Panc1 (cell line): ENCODE measurements around the gene OCEL1. TPM values are rescaled to one million over a fixed set of nuclear protein-coding genes. Genes with fewer than 3 reads are reported as not detected.

Experiments
- ATAC-seq: fragments of 200-7000 bp; cut with Tn5 transposase; 2 replicates; pipeline ENCODE4 v1.9.1; 2020; ENCODE audit warnings: mild to moderate bottlenecking, moderate library complexity
- BruUV-seq: library from RNA; stranded (reverse); fragments of 400-500 nt; replicated peaks from 2 replicates; lab custom pipeline; 2021; lab: Mats Ljungman, UMichigan
- CTCF ChIA-PET: fragments of 300-600 bp; sonication (Branson Sonifier 250); formaldehyde crosslinking; loops from one replicate; lab custom pipeline; 2022; ENCODE audit warnings: antibody characterized with exemption; lab: Charles Lee
- POLR2A ChIA-PET: fragments of 300-600 bp; sonication (Branson Sonifier 250); formaldehyde crosslinking; loops from one replicate; lab custom pipeline; 2022; ENCODE audit warnings: antibody characterized with exemption; lab: Charles Lee
- DNase-seq: peaks from one replicate; pipeline ENCODE4 v3.0.0-alpha.2; 2010; ENCODE audit warnings: low read depth, low spot score
- H3K27ac ChIP-seq: 2 replicates; pipeline ENCODE4 v1.5.1; 2011; ENCODE audit warnings: mild to moderate bottlenecking, low read length, inconsistent platforms
- H3K27me3 ChIP-seq: fragments of 200-500 bp; sonication (Bioruptor generic); 2 replicates; pipeline ENCODE4 v1.6.0; 2014; ENCODE audit warnings: low read length, inconsistent platforms; ENCODE audit not compliant: control insufficient read depth, insufficient read depth
- H3K36me3 ChIP-seq: fragments of 200-500 bp; sonication (Bioruptor generic); 2 replicates; pipeline ENCODE4 v1.5.1; 2014; ENCODE audit warnings: inconsistent platforms, mild to moderate bottlenecking, low read length, moderate library complexity; ENCODE audit not compliant: control insufficient read depth, insufficient read depth
- H3K4me1 ChIP-seq: 2 replicates; pipeline ENCODE4 v1.5.1; 2011; ENCODE audit warnings: inconsistent platforms, mild to moderate bottlenecking, low read length, moderate library complexity; ENCODE audit not compliant: control insufficient read depth, insufficient read depth
- H3K4me3 ChIP-seq, 2 experiments: 2 replicates each; pipeline ENCODE4 v1.5.1; 2011 to 2012; ENCODE audit warnings: low read depth in 2 of 2, low read length in 2 of 2, mild to moderate bottlenecking in 2 of 2, inconsistent platforms in 1 of 2, moderate library complexity in 1 of 2
- H3K9me3 ChIP-seq: fragments of 200-500 bp; sonication (Bioruptor generic); 2 replicates; pipeline ENCODE4 v1.5.1; 2014; ENCODE audit warnings: low read depth, mild to moderate bottlenecking, inconsistent platforms, low read length, moderate library complexity; ENCODE audit not compliant: control insufficient read depth, insufficient read depth
- POLR2AphosphoS5 ChIP-seq: IDR thresholded peaks from 2 replicates; pipeline ENCODE4 v1.6.1; 2012; ENCODE audit warnings: mild to moderate bottlenecking, low read depth, low read length, moderate library complexity
- REST ChIP-seq, 2 experiments: IDR thresholded peaks; 2 replicates each; pipeline ENCODE4 v1.6.1; 2011 to 2012; ENCODE audit warnings: low read depth in 2 of 2, control low read depth in 1 of 2, low read length in 1 of 2, mild to moderate bottlenecking in 1 of 2, moderate library complexity in 1 of 2; ENCODE audit not compliant: insufficient read depth in 1 of 2
- SIN3A ChIP-seq: IDR thresholded peaks from 2 replicates; pipeline ENCODE4 v1.6.1; 2012; ENCODE audit warnings: low read depth, mild to moderate bottlenecking, low read length, moderate library complexity, borderline replicate concordance; ENCODE audit not compliant: insufficient read depth
- TCF7L2 ChIP-seq: IDR thresholded peaks from 2 replicates; pipeline ENCODE4 v1.6.1; 2011; ENCODE audit warnings: mild to moderate bottlenecking, low read depth, low read length, inconsistent platforms
- in situ Hi-C: cut with HindIII; loops from 2 replicates; pipeline ENCODE4 v1.10.0; 2016; ENCODE audit warnings: low sequenced_read_pairs, low pct_unique_long_range_greater_than_20kb
- intact Hi-C: fragments of 100-400 bp; cut with micrococcal nuclease; formaldehyde crosslinking; loops from one replicate; pipeline ENCODE4 v1.10.0; 2022; ENCODE audit not compliant: unreplicated experiment
- total RNA-seq: library from RNA; stranded (reverse); gene quantifications from one replicate; pipeline ENCODE4 v1.2.1, GENCODE V29; 2021; ENCODE audit not compliant: unreplicated experiment
- TF ChIP-seq, protein P1 (sequence below): fragments of 450-650 bp; IDR thresholded peaks from 2 replicates; pipeline ENCODE4 v1.5.1; 2017; ENCODE audit warnings: mild to moderate bottlenecking

The OCEL1 gene
- total RNA-seq, 1 experiment from 2014 or later, result 37.1 TPM

DNA sequence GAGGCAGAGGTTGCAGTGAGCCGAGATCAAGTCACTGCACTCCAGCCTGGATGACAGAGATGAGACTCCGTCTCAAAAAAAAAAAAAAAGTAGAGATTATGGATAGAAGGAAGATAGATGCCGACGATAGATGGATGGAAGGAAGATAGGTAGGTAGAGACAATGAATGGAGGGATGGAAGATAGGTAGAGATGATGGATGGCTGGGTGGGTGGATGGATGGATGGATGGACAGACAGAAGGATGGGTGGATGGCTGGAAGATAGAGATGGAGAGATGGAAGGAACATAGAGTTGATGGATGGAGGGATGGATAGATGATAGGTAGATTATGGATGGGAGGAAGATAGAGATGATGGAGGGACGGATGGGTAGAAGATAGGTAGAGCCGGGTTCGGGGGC is 29.4 kb upstream of the OCEL1 start:
- no peak for TF ChIP-seq SIN3A
- Histone ChIP-seq H3K36me3 (no peaks in the 10 kb centered on the region), H3K9me3 (no peaks in the 10 kb centered on the region), H3K27ac (no peak overlapping the region), H3K27me3 (no peaks in the 10 kb centered on the region), H3K4me1 (no peaks in the 10 kb centered on the region), H3K4me3 (no peak overlapping the region)
- BruUV-seq, result no TSS peak
- in situ Hi-C loops, result no loop called here
- POLR2A ChIA-PET, result interaction anchor here (0.7 kb wide), 1 partner anchor 464 kb away, joined by 3 read pairs; no protein-coding TSS in a partner anchor
- ATAC-seq, result no peak
- intact Hi-C loops, result no loop called here
- DNase-seq, result no peak
- CTCF ChIA-PET, result no interaction called here

DNA sequence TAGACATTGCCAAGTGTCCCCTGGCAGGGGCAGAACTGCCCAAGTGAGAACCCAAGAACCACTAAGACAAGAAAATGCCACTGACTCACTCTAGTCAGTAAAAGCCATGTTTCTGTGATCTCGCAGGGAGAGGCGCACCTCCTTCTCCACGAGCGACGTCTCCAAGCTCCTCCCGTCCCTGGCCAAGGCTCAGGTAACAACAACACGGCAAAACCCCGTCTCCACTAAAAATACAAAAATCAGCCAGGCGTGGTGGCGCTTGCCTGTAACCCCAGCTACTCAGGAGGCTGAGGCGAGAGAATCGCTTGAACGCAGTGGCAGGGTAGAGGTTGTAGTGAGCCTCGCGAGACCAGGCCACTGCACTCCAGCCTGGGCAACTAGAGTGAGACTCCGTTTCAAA is 28.4 kb upstream of the OCEL1 start:
- ChIA-PET CTCF (no interaction called here), POLR2A (no interaction called here)
- no peak for TF ChIP-seq TCF7L2
- TF ChIP-seq POLR2AphosphoS5, result no peak
- no peak for TF ChIP-seq REST (IDR thresholded peaks at IDR 0.05; ENCODE audit: insufficient read depth in 1 of 2, low read depth in 2 of 2, low read length in 1 of 2)
- TF ChIP-seq, protein P1, sequence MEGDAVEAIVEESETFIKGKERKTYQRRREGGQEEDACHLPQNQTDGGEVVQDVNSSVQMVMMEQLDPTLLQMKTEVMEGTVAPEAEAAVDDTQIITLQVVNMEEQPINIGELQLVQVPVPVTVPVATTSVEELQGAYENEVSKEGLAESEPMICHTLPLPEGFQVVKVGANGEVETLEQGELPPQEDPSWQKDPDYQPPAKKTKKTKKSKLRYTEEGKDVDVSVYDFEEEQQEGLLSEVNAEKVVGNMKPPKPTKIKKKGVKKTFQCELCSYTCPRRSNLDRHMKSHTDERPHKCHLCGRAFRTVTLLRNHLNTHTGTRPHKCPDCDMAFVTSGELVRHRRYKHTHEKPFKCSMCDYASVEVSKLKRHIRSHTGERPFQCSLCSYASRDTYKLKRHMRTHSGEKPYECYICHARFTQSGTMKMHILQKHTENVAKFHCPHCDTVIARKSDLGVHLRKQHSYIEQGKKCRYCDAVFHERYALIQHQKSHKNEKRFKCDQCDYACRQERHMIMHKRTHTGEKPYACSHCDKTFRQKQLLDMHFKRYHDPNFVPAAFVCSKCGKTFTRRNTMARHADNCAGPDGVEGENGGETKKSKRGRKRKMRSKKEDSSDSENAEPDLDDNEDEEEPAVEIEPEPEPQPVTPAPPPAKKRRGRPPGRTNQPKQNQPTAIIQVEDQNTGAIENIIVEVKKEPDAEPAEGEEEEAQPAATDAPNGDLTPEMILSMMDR, result no peak
- TF ChIP-seq SIN3A, result no peak
- Histone ChIP-seq H3K9me3 (no peaks in the 10 kb centered on the region), H3K27ac (no peak overlapping the region), H3K27me3 (no peaks in the 10 kb centered on the region), H3K4me3 (no peak overlapping the region), H3K36me3 (no peaks in the 10 kb centered on the region), H3K4me1 (no peaks in the 10 kb centered on the region)
- in situ Hi-C loops (no loop called here), intact Hi-C loops (no loop called here)
- DNase-seq (no peak), ATAC-seq (no peak)
- BruUV-seq, result no TSS peak

GRCh38 chr19:17200408-17201079 is 25.5 kb upstream of the OCEL1 start:
- H3K9me3 ChIP-seq, result no peaks in the 10 kb centered on the region
- BruUV-seq, result no TSS peak
- in situ Hi-C loops, result no loop called here

More at GRCh38 chr19:17200408-17201079, 25.5 kb upstream of the OCEL1 start:
- DNase-seq, result no peak
- ChIA-PET CTCF (no interaction called here), POLR2A (no interaction called here)
- Histone ChIP-seq H3K27ac (no peak overlapping the region), H3K36me3 (no peaks in the 10 kb centered on the region; the same call in 1 of the 2 replicates), H3K4me3 (no peak overlapping the region), H3K4me1 (no peaks in the 10 kb centered on the region), H3K27me3 (no peaks in the 10 kb centered on the region)
- intact Hi-C loops, result no loop called here
- TF ChIP-seq POLR2AphosphoS5, result no peak
- no peak for TF ChIP-seq REST (IDR thresholded peaks at IDR 0.05; ENCODE audit: insufficient read depth in 1 of 2, low read depth in 2 of 2, low read length in 1 of 2)
- TF ChIP-seq, protein P1, result no peak
- TF ChIP-seq SIN3A, result no peak
- TF ChIP-seq TCF7L2, result no peak
- ATAC-seq, result no peak
